ENCODE measurements around the gene ERICH6. TPM values are rescaled to one million over a fixed set of nuclear protein-coding genes. Genes with fewer than 3 reads are reported as not detected.

The ERICH6 gene
- total RNA-seq, 2 experiments from 2014 or later: 0.21 to 0.60 TPM

DNA sequence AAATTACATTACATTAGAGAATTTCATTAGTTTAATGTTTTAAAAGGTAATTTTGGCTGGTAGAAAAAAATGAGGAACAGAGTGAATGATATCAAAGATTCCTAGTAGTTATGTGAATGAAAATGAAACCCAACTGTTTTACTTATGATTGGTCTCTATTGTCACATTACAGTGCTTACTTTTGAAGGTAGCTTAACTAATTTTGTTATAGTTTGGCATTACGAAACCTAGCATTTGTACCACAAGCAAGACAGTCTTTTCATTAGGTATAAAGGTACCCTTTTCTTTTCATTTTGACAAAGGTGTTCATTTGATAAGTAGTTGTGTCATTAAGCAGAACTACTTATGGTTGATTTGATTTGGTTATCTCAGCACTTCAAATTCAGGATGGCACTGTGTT is 93.7 kb downstream of the ERICH6 start:
- POLR2A ChIA-PET: interaction anchor here (1.2 kb wide), 1 partner anchor 64 kb away, joined by 4 read pairs; the partner anchor contains the start of genes EIF2A and SERP1
- H3K27ac Mint-ChIP-seq: no peak overlapping the region
- peaks cover 54% of the 10 kb centered on the region for H3K36me3 Mint-ChIP-seq (ENCODE audit: low read depth)
- H3K9me3 Mint-ChIP-seq (ENCODE audit: insufficient read depth): no peaks in the 10 kb centered on the region
- CTCF ChIA-PET: no interaction called here
- H3K27me3 Mint-ChIP-seq (ENCODE audit: low read depth): no peaks in the 10 kb centered on the region
- no peak overlapping the region for H3K4me3 Mint-ChIP-seq
- no peak for DNase-seq
- H3K4me1 Mint-ChIP-seq (ENCODE audit: low read depth): peaks cover 67% of the 10 kb centered on the region
- no peak for ATAC-seq

Other genes starting within 250 kb of the ERICH6 start
- gene SERP1, start 157.4 kb downstream of the ERICH6 start, total RNA-seq: 10 to 100 TPM; 83.4 to 87.3 TPM
- 10 to 100 TPM; 77.0 to 89.0 TPM for gene EIF2A, start 157.1 kb downstream of the ERICH6 start, total RNA-seq
- gene SELENOT, start 100.6 kb downstream of the ERICH6 start, total RNA-seq: 100 to 1,000 TPM in 1 of 2 experiments, 10 to 100 TPM in 1; 99.8 to 104 TPM
- 10 to 100 TPM; 31.5 to 32.3 TPM for gene SIAH2, start 59.2 kb upstream of the ERICH6 start, total RNA-seq
- gene MINDY4B, start 201.5 kb upstream of the ERICH6 start, total RNA-seq: not detected

Measured in activated CD8-positive, alpha-beta T cell treated with anti-CD3 and anti-CD28 coated beads, Interleukin-2, amount 10 ng/mL, durations not matched to agents 7 days and 5 days (primary cell).